Renal pelvis (tissue), 4 donors: ENCODE results near the gene SP6. TPM values are rescaled to one million over a fixed set of nuclear protein-coding genes. Genes with fewer than 3 reads are reported as not detected.
A peak's percentile ranks its signal among the peaks of the same experiment; 100 is the strongest.

Source experiments
- DNase-seq: peaks from one replicate; pipeline ENCODE4 v3.0.0-alpha.2; 2013
- polyA plus RNA-seq, 3 donors: library from polyadenylated mRNA; unstranded; fragments of 120-200 nt; gene quantifications; one replicate each; pipeline ENCODE4 v1.2.1, GENCODE V29; 2013; ENCODE audit not compliant: insufficient read length in 3 of 3

Gene SP6
- polyA plus RNA-seq, 3 donors, result 3.1 to 3.8 (median 3.5) TPM

DNA sequence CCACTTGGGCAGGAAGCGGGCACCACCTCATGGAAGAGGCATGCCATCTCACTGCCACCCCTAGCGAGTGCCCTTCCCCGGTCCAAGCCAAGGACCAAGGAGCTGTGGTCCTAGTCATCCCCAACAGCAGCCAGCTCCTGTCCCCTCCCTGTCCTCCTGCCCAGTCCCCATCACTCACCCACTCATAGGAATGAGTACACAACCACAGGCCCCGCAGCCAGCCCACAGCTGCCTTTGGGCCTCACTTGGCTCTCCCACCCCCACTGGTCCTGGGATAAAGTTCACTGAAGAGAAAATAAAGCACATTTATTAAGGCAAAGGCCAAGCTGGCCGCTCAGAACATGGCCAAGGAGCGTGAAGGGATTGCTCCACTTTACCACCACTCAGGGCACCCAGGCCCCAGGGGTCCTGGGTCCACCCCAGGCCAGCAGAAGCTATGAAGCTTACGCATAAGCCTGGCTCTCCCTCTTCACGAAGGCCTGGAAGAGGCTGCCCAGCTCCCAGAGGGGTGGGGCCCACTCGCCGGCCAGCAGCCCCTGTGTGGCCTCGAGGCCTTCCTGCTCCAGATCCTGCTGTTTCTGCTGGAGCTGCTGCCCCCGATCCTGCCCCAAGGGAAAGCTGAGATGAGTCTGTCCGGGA, 13.4 kb downstream of the SP6 start:
- no peak for DNase-seq

DNA sequence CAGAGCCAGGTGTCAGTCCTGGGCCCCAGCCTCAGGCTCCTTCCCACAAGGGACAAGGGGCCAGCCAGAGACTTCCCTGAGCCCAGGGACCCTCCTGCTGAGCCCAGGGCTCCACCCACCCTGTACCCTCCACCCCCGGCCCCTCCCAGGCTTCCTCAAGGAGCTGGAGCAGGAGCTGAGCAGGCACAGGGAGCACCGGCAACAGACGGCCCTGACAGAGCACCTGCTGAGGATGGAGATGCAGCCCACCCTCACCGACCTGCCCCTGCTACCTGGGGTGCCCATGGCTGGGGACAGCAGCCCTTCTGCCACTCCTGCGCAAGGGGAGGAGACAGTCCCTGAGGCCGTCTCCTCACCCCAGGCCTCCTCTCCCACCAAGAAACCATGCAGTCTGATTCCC, 14.4 kb downstream of the SP6 start:
- DNase-seq, result no peak

DNA sequence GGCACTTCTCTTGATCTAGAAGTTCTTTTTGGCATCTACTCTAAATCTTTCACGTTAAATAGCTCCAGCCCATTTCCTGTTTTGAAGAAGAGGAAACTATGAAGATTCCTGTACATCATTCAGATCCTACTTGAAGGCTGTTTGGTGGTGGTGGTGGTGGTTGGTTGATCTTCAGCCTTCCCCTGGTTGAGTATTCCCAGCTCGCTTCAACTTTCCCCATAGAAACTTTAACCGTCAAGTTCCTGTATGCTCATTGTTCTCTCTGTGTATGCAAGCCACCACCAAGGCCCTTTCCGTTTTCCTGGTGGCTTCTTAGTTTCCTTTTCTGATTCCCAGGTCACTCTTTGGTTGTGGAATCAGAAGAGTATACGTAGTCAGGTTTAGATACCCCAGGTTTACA, 16.2 kb downstream of the SP6 start:
- DNase-seq, result no peak

DNA sequence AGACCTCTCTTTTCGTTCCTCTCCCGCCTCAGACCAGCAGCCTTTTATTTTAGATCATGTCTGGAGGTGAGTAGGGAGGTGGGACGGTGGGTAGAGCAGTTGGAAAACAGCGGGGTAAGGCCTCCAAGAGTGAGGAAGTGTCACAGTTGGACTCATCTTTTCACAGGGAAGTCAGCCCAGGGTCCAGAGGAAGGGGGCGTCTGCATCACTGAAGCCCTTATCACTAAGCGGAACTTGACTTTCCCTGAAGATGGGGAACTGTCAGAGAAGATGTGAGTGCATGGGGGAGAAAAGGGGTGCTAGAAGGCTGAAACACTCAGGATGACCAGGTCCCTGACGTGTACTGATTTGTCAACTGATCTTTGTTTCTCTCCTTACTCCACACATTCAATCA, 19.0 kb downstream of the SP6 start:
- DNase-seq, result no peak

DNA sequence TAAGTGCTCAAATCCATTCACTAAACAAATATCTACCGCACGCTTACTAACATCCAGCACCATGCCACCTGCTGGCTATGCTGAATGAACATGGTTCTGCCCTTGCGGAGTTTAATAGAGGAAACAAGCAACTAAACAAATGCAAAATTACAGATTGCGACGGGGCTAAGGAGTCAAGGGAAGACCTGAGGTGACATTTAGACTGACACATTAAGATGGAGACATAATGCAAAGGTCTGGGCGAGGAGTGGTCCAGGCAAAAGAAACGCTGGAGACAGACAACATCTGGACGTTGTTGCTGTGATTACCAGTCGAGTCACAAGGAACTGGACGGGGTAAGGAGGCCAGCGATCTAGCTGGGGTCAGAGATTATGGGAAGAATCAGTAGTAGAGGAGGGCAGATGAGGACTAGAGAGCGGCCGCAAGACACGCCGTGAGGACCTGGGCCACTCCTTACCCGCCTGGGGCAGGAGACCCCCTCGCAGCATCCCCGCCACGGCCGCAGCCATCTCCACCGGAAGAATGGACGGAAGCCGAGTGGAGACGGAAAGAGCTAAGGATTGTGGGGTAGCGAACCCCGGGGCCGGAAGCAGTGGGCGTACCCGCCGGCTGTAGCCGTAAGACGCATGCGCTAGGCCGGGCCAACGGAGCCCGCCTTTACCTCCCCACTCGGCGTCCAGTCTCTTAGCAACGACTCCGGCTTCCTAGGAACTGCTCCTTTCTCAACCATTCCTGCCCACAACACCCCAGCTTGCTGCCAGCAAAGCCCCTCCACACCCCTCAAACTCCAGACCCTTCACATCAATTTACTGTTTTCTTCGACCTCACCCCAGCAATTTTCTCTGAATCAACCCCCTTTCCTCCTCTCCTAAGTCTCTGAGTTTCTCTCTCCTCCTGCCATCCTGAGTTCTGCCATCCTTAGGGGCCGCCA, 19.7 kb downstream of the SP6 start, which contains the start of the genes LRRC46 and MRPL10:
Gene LRRC46, plus strand, starts transcription at position 668 of the 931 bp plus-strand sequence. CDS start 320 bp downstream, outside the sequence.
Gene MRPL10, minus strand, starts transcription at position 539 of the 931 bp plus-strand sequence. Its CDS starts 30 bp downstream, at position 509.
- peak; percentile 95 for DNase-seq

DNA sequence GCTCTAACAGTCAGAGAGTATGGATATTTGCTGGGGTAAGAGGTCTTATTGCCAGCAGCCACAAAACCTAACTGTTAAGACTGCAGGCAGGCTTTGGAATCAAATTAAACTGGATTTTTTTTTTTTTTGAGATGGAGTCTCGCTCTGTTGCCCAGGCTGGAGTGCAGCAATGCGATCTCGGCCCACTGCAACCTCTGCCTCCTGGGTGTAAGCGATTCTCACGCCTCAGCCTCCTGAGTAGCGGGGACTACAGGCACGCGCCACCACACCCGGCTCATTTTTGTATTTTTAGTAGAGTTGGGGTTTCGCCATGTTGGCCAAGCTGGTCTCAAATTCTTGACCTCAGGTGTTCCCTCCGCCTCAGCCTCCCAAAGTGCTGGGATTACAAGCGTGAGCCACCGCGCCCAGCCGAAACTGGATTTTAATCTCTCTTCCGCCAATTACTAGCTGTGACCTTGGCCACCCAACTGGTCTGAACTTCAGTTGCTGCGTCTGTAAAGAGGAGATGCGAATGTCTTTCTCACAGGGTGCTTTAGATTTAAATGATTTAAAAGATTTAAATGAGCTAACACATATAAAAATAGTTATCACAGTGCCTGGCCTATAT, 20.5 kb downstream of the SP6 start:
- no peak for DNase-seq

DNA sequence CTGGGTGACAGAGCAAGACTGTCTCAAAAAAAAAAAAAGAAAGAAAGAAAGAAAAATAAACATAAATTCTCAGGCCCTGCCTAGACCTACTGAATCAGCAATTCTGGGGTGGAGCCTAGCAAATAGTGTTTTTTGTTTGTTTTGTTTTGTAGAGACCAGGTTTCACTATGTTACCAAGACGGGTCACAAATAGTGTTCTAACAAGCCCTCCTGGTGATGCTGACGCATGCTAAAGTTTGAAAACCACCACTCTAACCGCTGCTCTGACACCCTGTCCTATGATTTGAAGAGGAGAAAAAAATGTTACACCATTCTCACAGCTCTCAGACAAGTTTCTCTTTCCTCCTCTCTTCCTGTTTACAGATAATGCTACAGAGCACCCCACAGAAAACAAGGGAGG, 21.1 kb downstream of the SP6 start:
- no peak for DNase-seq

DNA sequence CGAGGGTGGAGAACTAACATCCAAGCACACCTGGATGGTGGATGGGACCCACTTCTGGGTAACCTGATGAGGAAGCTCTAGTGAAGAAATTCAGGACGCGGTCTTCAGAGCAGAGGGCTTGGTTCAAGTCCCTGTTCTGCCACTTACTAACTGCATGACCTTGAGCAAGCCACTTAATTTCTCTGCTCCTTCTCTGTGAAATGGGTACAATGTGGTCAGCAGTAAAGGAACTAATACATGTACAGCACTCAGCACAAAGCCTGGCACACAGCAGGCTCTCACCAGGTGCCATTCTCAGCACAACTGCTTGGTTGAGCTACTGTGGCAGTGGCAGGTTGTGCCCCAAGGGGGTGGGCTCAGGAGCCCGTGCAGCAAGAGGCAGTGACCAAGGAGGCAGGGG, 27.4 kb downstream of the SP6 start:
- DNase-seq, result no peak

DNA sequence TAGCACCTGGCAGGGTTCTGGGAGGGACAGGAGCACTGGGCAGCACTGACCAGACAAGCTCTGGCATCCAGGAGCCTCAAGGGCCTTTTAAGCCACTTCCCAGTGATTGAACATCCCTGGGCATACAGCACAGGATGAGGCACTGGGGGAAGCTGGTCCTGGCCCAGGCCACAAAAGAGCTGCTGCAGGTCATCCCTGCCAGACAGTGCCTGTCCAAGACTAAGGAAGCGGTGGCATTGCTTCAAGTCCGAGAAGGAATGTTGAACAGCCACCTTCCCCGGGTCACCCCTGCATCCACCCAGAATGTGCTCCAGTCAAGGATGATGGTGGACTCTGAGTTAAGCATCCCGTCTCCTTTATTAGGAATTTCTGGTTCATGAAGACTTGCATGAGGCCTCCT, 28.2 kb downstream of the SP6 start:
- DNase-seq, result no peak

DNA sequence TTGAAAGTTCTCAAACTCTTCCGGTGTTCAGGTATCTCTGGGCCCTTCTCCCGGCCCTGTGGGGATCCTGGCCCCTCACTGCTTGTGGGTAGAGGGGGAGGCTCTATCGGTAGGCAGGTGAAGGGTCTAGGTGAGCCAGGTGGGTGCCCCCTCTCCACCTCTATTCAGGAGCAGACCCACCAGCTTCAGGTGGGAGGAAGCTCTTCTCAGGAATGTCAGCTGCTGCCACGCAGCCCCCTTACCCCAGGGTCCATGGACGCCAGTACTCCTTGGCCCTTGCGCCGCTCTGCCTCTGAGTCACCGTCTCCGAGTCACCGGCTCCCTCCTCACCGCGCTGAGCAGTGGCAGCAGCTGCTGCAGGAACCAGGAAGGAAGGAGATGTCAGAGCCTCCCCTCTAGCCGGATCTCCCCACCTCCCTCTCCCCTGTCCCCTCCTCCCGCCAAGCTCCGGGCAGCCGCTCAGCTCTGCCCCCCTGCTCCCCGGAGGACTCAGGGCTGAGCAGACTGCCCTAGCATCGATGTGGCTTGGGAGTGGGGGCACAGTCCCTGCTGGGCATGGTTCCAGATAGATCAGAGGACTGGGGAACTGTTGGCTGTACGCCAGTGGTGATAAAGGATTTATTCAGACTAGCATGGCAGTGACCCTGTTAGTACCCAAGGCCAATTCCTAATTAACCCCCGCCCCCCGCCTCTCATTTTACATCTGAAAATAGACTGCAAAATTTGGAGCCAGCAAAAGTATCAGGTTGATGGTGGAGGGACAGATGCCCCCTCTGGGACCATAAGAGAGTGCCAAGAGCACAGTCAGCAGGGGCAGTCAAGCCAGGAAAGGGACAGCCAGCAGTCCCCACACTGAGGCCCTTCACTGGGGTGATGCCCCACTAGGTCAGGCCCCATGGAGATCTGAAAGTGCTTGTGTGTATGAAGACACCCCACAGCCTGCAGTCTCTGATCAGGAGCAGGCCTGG, 29.3 kb downstream of the SP6 start, which contains the start of gene OSBPL7:
Gene OSBPL7, minus strand, starts transcription at position 371 of the 968 bp plus-strand sequence. CDS start 1,516 bp downstream, outside the sequence.
- peak; percentile 80 for DNase-seq

DNA sequence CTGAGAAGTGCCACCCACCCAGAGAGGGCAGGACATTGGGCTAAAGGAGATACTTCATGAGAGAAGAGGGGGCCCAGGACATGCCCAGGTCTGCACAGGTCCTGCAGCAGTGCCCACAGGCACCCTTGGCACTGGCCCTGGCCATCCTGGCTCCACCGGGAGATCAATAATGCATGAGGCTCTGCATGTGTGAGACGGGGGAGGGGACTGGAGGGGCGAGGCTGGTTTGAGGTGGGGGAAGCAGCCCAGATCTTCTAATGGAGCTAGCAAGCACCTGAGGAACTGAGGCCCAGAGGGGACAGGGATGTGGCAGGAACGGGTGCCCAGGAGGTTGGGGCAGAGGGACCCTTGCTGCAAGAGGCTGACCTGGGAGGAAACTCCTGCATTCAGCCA, 29.9 kb downstream of the SP6 start:
- no peak for DNase-seq

DNA sequence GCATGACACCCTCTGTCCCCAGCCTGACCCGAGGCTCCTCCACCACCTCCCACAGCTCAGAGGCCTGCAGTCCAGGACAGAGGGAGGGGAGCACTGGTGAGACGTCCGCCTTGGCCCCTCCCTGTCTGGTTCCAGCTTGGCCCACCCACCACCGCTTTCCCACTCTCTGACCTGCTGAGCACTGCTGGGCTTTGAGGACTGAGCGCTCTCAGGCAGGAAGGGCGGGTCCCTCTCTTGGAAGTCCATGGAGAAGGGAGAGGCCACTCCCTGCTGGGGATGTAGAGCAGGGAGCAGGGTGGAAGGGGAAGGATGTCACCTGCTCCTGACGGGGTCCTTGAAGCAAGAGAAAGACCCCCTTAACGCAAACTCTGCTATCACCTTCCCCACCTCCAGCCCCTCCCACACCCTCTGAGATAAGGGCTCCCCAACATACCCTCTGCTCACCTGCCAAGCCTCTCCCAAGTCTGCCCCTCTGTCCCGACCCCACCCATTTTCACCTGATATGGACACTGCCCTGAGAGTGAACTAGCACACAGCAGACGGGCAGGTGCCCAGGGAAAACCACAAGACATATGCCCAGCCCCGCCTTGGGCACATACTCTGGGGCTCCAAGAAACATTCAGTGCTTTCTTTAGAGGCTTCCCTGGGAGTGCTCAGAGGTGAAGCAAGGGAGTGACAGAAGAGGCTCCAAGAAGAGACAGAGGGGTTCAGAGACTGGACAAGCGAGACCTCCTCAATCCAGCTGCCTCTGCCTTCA, 30.8 kb downstream of the SP6 start:
- DNase-seq, result no peak

DNA sequence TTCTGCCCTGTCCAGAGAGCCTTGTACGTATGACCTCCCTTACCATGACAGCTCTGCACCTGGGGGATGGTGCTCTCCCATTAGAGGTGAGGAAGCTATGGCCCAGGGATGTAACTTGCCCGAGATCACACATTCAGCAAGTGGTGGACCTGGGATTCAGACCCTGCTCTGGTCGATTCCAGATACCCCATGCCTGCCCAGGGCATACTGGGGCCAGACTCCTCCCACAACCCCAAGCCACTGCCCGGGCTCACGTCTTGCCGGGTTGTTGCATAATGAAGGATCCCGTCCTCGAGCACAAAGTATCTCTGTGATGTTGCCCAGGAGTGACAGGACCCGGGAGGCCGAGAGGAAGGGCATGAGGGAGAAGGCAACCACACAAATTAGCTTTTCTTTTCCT, 31.5 kb downstream of the SP6 start:
- no peak for DNase-seq

DNA sequence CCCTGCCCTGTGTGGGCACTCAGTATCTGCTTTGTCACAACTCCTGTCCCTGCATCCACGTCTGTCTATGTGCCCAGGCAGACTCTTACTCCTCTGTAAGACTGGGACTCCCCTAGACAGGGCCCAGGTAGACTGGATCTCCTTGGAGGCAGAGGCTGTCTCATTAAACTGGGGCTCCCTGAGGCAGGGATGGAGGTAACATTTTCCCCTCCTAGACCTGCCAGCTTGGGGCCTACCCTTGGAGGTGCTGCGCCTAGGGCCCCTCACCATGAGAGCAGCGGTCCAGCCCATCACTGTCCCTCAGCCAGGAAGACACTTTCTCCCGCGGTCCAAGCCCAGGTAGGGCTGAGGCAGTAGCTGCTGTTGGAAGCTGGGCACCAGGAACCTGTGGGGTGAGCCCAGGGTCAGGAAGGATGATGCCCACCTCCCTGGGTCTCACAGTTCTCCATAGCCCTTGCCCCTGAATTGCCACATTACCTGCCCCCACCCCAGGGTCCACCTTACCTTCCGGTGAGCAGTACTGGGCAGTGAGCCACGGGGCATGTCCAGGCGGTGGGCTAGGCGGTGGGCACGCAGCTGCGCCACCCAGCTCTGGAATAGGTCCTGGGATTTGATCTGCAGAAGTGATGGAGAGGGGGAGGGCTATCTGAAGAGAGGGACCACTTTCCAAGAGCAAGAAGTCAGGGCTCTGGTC, 32.8 kb downstream of the SP6 start:
- DNase-seq, result no peak

DNA sequence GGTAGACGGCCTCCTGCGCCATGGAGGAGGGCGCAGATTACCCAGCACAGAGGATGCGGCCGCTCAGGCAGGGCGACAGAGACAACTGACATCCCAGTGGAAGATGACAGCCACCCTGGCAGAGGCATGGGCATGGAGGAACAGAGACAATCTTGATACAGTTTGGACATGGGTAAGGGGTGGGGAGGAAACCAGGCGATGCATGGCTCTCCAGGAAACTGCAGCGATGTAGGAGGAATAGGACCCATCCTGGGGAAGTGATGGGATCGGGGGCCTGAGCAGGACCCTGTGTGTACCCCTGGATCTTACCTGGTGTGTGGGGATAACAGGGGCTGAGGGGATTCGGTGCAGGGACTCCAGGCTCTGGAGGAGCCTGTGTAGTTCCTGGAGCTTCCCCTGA, 34.0 kb downstream of the SP6 start:
- no peak for DNase-seq

DNA sequence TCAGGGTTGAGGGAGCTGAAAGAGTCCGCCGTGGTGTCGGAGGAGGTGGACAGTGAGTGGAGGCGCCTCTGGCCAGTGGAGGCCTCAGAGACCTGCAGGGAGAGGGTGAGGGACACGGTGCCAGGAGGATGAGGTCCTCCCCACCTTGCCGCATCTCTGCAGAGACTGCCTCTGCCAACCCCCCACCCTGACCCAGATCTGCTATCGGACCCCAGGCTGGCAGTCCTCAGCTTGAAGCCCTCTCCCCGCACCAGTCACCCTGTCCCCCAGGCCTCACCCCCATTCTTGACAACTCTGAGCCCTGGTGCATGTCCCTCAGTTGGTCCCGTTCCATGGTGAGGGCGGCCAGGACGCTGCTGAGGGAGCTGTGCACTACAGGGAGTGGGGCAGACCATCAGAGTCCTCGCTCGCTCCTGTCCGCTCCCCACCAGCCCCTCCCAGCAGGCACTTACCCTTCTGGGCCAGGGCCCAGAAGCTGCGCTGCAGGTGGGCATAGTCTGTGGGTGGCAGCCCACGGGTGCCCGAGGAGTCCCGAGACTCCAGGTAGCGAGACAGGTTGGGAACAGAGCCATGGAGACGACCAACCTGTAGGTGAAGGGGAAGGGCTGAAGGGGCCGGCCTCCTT, 34.7 kb downstream of the SP6 start:
- no peak for DNase-seq

DNA sequence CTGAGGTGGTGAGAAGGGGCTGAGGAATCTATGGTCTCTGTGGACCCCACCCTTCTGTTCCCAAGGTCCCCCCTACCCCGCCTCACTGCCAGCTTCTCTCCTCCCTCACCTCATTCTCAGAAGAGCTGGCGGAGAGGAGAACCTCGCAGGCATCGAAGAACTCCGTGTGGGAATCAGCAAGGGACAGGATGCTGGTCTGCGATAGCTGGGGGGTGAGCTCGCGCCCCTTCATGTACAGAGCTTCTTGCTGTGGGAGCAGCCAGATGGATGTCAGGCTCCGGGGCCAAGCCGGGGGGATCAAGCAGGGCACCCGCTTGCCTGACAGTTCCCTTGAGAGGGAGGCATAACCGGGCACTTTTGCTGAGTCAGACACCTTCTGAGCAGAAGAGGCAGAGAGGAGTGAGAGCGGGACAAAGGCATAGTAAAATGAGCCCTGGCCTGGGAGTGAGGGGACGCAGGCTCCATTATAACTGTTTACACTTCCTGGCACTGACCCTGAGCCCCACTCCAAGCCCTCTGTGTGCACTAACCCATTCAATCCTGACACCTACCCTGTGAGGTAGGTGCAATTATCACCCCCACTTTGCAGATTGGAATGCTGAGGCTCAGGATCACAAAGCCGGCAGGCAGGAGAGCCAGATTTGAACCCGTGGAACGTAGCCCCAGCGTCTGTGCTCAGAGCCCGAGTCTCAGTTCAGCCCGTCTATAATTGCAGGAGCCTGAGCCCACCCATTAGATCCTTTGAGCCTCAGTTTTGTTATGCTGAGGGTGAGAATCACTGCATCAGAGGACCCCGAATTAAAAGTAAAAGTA, 35.7 kb downstream of the SP6 start:
- no peak for DNase-seq

DNA sequence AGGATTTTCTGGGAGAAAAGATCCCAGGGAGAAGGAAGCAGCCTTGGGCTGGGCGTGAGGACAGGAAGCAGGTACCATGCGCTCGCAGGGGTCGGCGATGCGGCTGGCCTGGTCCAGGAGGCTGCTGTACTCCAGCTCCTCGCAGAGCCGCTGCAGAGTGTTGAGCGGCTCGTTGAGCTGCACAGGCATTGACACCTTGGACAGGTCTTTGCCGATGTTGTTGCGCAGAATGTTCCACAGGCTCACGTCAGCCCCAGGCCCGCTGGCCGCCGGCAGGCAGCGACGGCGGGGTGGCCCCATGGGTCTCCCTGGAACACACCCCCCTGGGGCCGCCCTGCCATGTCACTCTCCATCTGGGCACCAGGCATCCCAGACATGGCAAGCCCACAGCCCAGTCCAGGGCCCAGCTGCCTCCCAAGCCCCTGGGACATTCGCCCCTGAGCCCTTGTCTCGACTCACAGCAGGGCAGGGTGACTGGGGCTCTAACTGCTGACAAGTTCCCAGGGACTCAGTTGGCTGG, 37.4 kb downstream of the SP6 start:
- no peak for DNase-seq
